PC-9 (cell line): ENCODE data around the gene ADCK2. TPM values are rescaled to one million over a fixed set of nuclear protein-coding genes. Genes with fewer than 3 reads are reported as not detected.
"Not testable (repeated sequence)": the region's sequence is repeated elsewhere in the genome, so short reads cannot be mapped to it uniquely, and the experiment has no call there.

Experiments
- BruUV-seq: library from RNA; stranded (reverse); fragments of 400-500 nt; replicated peaks from 2 replicates; lab custom pipeline; 2021; lab: Mats Ljungman, UMichigan
- CTCF ChIA-PET: fragments of 300-600 bp; sonication (Branson Sonifier 250); formaldehyde crosslinking; loops from one replicate; lab custom pipeline; 2022; ENCODE audit warnings: antibody characterized with exemption; lab: Charles Lee
- POLR2A ChIA-PET: fragments of 300-600 bp; sonication (Branson Sonifier 250); formaldehyde crosslinking; loops from one replicate; lab custom pipeline; 2022; ENCODE audit warnings: antibody characterized with exemption; ENCODE audit not compliant: unreplicated experiment; lab: Charles Lee
- DNase-seq, 2 experiments: peaks; one replicate each; pipeline versions ENCODE4 v3.0.0 to v3.0.0-alpha.2; 2015 to 2022; ENCODE audit warnings: mixed read lengths in 1 of 2
- H2AFZ ChIP-seq: fragments of 200-600 bp; sonication (generic); 2 replicates; pipeline ENCODE4 v1.8.1; 2017; ENCODE audit warnings: antibody characterized with exemption
- H3F3A ChIP-seq: fragments of 200-600 bp; sonication (generic); 2 replicates; pipeline ENCODE4 v1.8.1; 2017; ENCODE audit warnings: antibody characterized with exemption, mild to moderate bottlenecking, low read depth; ENCODE audit not compliant: insufficient read depth
- H3K27ac ChIP-seq: fragments of 200-600 bp; sonication (generic); 2 replicates; pipeline ENCODE4 v1.6.1; 2016; ENCODE audit warnings: mixed run types
- H3K27me3 ChIP-seq: fragments of 200-600 bp; sonication (generic); 2 replicates; pipeline ENCODE4 v1.6.1; 2016; ENCODE audit warnings: low read depth, mixed run types; ENCODE audit not compliant: insufficient read depth
- H3K36me3 ChIP-seq: fragments of 200-600 bp; sonication (generic); 2 replicates; pipeline ENCODE4 v1.6.1; 2016; ENCODE audit warnings: low read depth, mixed run types
- H3K4me1 ChIP-seq: fragments of 200-600 bp; sonication (generic); replicated peaks from 2 replicates; pipeline ENCODE4 v1.6.1; 2016; ENCODE audit warnings: mixed run types; ENCODE audit not compliant: insufficient read depth
- H3K4me2 ChIP-seq: fragments of 200-600 bp; sonication (generic); 2 replicates; pipeline ENCODE4 v1.6.1; 2017; ENCODE audit warnings: mixed run types
- H3K4me3 ChIP-seq: fragments of 200-600 bp; sonication (generic); 2 replicates; pipeline ENCODE4 v1.6.1; 2016; ENCODE audit warnings: mixed run types
- H3K79me2 ChIP-seq: fragments of 200-600 bp; sonication (generic); 2 replicates; pipeline ENCODE4 v1.6.1; 2017; ENCODE audit warnings: low read depth, mixed run types
- H3K9me2 ChIP-seq: fragments of 200-600 bp; sonication (generic); 2 replicates; pipeline ENCODE4 v1.8.1; 2017; ENCODE audit warnings: mild to moderate bottlenecking; ENCODE audit not compliant: insufficient read depth
- H3K9me3 ChIP-seq: fragments of 200-600 bp; sonication (generic); 2 replicates; pipeline ENCODE4 v1.8.1; 2016; ENCODE audit warnings: low read depth; ENCODE audit not compliant: insufficient read depth
- H4K20me1 ChIP-seq: fragments of 200-600 bp; sonication (generic); 2 replicates; pipeline ENCODE4 v1.8.1; 2017; ENCODE audit not compliant: insufficient read depth
- CTCF ChIP-seq: fragments of 200-600 bp; sonication (generic); conservative IDR thresholded peaks from 2 replicates; pipeline ENCODE4 v1.6.1; 2017; ENCODE audit warnings: mixed run types, antibody characterized with exemption, mild to moderate bottlenecking, moderate library complexity
- EZH2 ChIP-seq: fragments of 200-600 bp; sonication (generic); IDR thresholded peaks from 2 replicates; pipeline ENCODE4 v1.8.0; 2017; ENCODE audit warnings: antibody characterized with exemption, low read depth
- intact Hi-C: fragments of 100-400 bp; cut with micrococcal nuclease; formaldehyde crosslinking; loops from one replicate; pipeline ENCODE4 v1.10.0; 2022; ENCODE audit not compliant: unreplicated experiment
- total RNA-seq: library from RNA; stranded (reverse); gene quantifications from 2 replicates; pipeline ENCODE4 v1.2.3, GENCODE V29; 2021

Gene ADCK2
- total RNA-seq, 1 experiment from 2014 or later, result 35.3 TPM

DNA sequence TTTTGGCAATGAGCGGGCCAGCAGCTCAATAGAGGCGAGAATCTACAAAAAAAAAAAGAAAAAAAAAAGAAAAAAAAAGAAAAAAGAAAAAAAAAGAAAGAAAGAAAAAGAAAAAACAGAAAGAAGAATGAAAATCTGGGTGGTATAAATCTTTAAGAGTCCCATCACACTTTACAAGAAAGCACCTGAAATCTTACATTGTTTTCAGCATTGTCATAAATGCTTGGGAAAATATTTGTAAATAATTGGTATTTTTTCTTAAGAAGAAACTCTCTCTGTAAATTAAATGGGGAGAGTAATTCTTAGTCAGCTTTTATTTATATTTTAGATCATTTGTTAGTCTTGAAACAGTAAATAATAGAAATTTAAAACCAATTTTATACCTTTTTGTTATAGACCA, 62.0 kb downstream of the ADCK2 start:
- Histone ChIP-seq H3K4me1 (no peaks in the 10 kb centered on the region), H2AFZ (no peak overlapping the region), H3K27me3 (no peaks in the 10 kb centered on the region), H3F3A (peaks cover 10% of the 10 kb centered on the region), H3K9me3 (no peaks in the 10 kb centered on the region), H3K9me2 (no peaks in the 10 kb centered on the region), H3K36me3 (no peaks in the 10 kb centered on the region), H3K4me2 (no peak overlapping the region), H3K79me2 (no peaks in the 10 kb centered on the region), H3K4me3 (no peak overlapping the region), H3K27ac (no peak overlapping the region), H4K20me1 (peaks cover 3% of the 10 kb centered on the region; the same call in 1 of the 2 replicates)
- intact Hi-C loops, result loop anchor here (5.0 kb wide), 1 partner anchor 278 kb away; the partner anchor contains the start of gene MRPS33
- ChIA-PET CTCF (no interaction called here), POLR2A (interaction anchor here (0.6 kb wide), 1 partner anchor 158 kb away, joined by 5 read pairs; no protein-coding TSS in a partner anchor)
- no peak for DNase-seq
- no TSS peak for BruUV-seq
- TF ChIP-seq CTCF, result no peak
- no peak for TF ChIP-seq EZH2

GRCh38 chr7:140738280-140738679, 65.5 kb downstream of the ADCK2 start:
- POLR2A ChIA-PET, result no interaction called here
- BruUV-seq, result no TSS peak
- Histone ChIP-seq H3F3A (peaks cover 10% of the 10 kb centered on the region), H3K4me2 (no peak overlapping the region), H2AFZ (no peak overlapping the region), H3K4me1 (no peaks in the 10 kb centered on the region), H3K27me3 (no peaks in the 10 kb centered on the region), H3K9me3 (no peaks in the 10 kb centered on the region), H3K4me3 (no peak overlapping the region), H3K9me2 (no peaks in the 10 kb centered on the region), H3K27ac (no peak overlapping the region), H3K79me2 (no peaks in the 10 kb centered on the region), H3K36me3 (no peaks in the 10 kb centered on the region), H4K20me1 (no peaks in the 10 kb centered on the region; the same call in 1 of the 2 replicates)
- DNase-seq, result no peak
- CTCF ChIA-PET, result no interaction called here
- intact Hi-C loops, result no loop called here
- TF ChIP-seq EZH2, result no peak
- no peak for TF ChIP-seq CTCF

GRCh38 chr7:140743255-140743654, 70.5 kb downstream of the ADCK2 start:
- H3K27me3 ChIP-seq, H3K4me2 ChIP-seq, H3K27ac ChIP-seq, H3K9me3 ChIP-seq, H4K20me1 ChIP-seq, BruUV-seq, DNase-seq, intact Hi-C loops, H3K4me3 ChIP-seq, H3K9me2 ChIP-seq, CTCF ChIA-PET, H3K4me1 ChIP-seq, H3F3A ChIP-seq, POLR2A ChIA-PET, H2AFZ ChIP-seq, H3K79me2 ChIP-seq, H3K36me3 ChIP-seq: not testable (repeated sequence)

GRCh38 chr7:140744005-140744404, 71.3 kb downstream of the ADCK2 start:
- intact Hi-C loops, result no loop called here
- H3K79me2 ChIP-seq, result no peaks in the 10 kb centered on the region
- no peak overlapping the region for H3K4me2 ChIP-seq
- H3F3A ChIP-seq, result no peaks in the 10 kb centered on the region; the same call in 1 of the 2 replicates
- no peaks in the 10 kb centered on the region for H3K4me1 ChIP-seq
- H4K20me1 ChIP-seq, result no peaks in the 10 kb centered on the region
- H3K4me3 ChIP-seq, result no peak overlapping the region
- H2AFZ ChIP-seq, result no peak overlapping the region
- no peaks in the 10 kb centered on the region for H3K36me3 ChIP-seq
- no TSS peak for BruUV-seq
- no peaks in the 10 kb centered on the region for H3K27me3 ChIP-seq
- ChIA-PET POLR2A (no interaction called here), CTCF (no interaction called here)
- no peak for DNase-seq
- H3K9me3 ChIP-seq, result no peaks in the 10 kb centered on the region
- TF ChIP-seq EZH2, result no peak
- TF ChIP-seq CTCF, result no peak
- no peaks in the 10 kb centered on the region for H3K9me2 ChIP-seq
- no peak overlapping the region for H3K27ac ChIP-seq
